AG09319 (cell line): Measurements from ENCODE around the gene CCDC169.

ENCODE experiments used
- DNase-seq: peaks from one replicate; pipeline ENCODE4 v3.0.0-alpha.2; 2010; ENCODE audit warnings: low read depth; ENCODE audit errors: extremely low read depth
- CTCF ChIP-seq: IDR thresholded peaks from 2 replicates; pipeline ENCODE4 v1.5.1; 2011; ENCODE audit warnings: low read depth, mild to moderate bottlenecking, inconsistent platforms, low read length, moderate library complexity

The CCDC169 gene

GRCh38 chr13:36297366-36298338 is at the start of gene CCDC169:
TSS of gene CCDC169 (minus strand) at chr13:36297814. CDS start at chr13:36297719, 95 bp downstream.
- DNase-seq: no peak
- TF ChIP-seq CTCF: no peak

- peak; percentile 83 for DNase-seq
- peak; percentile 100 for TF ChIP-seq CTCF
Observed at GRCh38 chr13:36346222-36347083, 48.8 kb upstream of the CCDC169 start, which contains the start of gene SPART. TSS of gene SPART (minus strand) at chr13:36346394. CDS start at chr13:36335830, 10,564 bp downstream.

GRCh38 chr13:36345438-36346221 is 48.0 kb upstream of the CCDC169 start:
- TF ChIP-seq CTCF: no peak
- peak; percentile 78 for DNase-seq

GRCh38 chr13:36344886-36345437 is 47.3 kb upstream of the CCDC169 start:
- no peak for TF ChIP-seq CTCF
- no peak for DNase-seq

GRCh38 chr13:36344173-36344572 is 46.6 kb upstream of the CCDC169 start:
- DNase-seq: peak; percentile 52
- no peak for TF ChIP-seq CTCF

- no peak for DNase-seq
- TF ChIP-seq CTCF: no peak
Observed at GRCh38 chr13:36343766-36344165, 46.2 kb upstream of the CCDC169 start.
